Stomach (tissue), 4 donors: ENCODE results near the gene CIC.

Experiments
- CTCF ChIP-seq, 7 experiments: fragments of 450-650 bp in 4 of 7; fragments of 200-600 bp in 3 of 7; sonication (generic) in 3 of 7; IDR thresholded peaks; one replicate each; pipeline ENCODE4 v1.5.1; 2016 to 2019; ENCODE audit warnings: antibody characterized with exemption in 7 of 7, control low read depth in 2 of 7, mild to moderate bottlenecking in 1 of 7
- EP300 ChIP-seq: sonication (generic); formaldehyde crosslinking; IDR thresholded peaks from one replicate; pipeline ENCODE4 v1.6.1; 2017; ENCODE audit warnings: antibody characterized with exemption
- POLR2A ChIP-seq, 4 donors: fragments of 450-650 bp; IDR thresholded peaks; one replicate each; pipeline ENCODE4 v1.6.1; 2016; ENCODE audit warnings: antibody characterized with exemption in 4 of 4, control low read depth in 2 of 4, mild to moderate bottlenecking in 1 of 4, moderate library complexity in 1 of 4
- POLR2AphosphoS5 ChIP-seq, 3 donors: sonication (generic); formaldehyde crosslinking; IDR thresholded peaks; one replicate each; pipeline ENCODE4 v1.6.1; 2016; ENCODE audit warnings: antibody characterized with exemption in 3 of 3

GRCh38 chr19:42285988-42286348 lies 16.9 kb downstream of the CIC start:
- no peak for TF ChIP-seq CTCF (IDR thresholded peaks at IDR 0.05)
- TF ChIP-seq POLR2AphosphoS5 (IDR thresholded peaks at IDR 0.05) = no peak
- no peak for TF ChIP-seq POLR2A (IDR thresholded peaks at IDR 0.05)
- TF ChIP-seq EP300 = no peak
